HG03460 (cell line): ENCODE data around the gene SLC37A4.

Source experiments
- ATAC-seq: cut with Tn5 transposase; IDR thresholded peaks from one replicate; pipeline ENCODE4 v1.9.1; 2021; ENCODE audit not compliant: unreplicated experiment

Gene SLC37A4

DNA sequence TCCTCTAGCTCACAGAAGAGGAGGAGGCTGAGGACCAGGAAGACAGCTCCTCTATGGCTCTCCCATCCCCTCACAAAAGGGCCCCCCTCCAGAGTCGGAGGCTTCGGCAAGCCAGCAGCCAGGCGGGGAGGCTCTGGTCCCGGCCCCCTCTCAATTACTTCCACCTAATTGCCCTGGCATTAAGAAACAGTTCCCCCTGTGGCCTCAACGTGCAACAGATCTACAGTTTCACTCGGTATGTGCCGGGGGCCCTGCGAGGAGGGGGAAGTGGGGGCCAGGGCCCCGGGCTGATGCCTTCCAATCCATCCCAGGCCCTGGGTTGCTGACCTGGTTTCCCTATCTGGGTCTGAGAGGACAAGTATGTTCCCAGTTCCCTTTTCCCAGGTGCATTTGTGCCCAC lies 51.2 kb downstream of the SLC37A4 start:
- no peak for ATAC-seq

DNA sequence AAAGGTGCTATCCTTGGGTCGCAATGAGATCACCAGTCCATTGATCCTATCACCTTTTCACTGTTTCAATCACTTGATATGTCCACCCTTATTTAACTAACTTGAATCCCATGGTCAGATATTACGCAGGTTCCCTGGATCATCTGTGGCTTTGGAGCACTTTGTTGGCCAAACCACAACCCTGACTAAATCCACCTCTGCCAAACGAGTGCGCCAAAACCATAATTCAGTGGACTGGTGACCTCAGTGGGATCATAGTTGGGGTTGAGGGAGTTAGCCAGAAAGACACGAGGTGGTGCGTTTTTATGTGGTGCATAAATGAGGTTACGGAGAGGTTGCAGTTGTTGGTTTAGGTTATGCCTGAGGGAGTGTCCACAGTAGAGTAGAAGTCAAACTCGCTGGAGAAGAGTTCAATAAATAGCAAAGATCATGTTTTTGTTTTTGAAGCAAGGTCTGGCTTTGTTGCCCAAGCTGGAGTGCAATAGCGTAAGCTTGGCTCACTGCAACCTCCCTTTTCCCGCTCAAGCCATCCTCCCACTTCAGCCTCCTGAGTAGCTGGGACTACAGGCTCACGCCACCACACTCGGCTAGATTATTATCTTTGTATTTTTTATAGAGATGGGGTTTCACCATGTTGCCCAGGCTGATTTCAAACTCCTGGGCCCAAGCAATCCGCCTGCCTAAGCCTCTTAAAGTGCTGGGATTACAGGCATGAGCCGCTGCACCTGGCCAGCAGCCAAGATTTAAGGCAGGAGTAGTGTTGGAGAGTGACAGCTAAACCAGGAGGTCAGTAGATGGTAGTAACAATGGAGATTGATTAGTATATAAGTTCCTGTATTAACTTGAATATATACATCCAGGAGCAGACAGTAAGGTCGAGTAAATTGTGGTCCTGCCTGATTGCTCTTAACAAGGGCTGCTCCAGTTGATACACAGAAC lies 54.6 kb downstream of the SLC37A4 start:
- ATAC-seq, result no peak
